Inferior parietal cortex (tissue), 1 donor: ENCODE results near the gene IGLON5.

Experiments
- DNase-seq: peaks from one replicate; pipeline ENCODE4 v3.0.0-alpha.2; 2016; ENCODE audit errors: extremely low spot score

Gene IGLON5

GRCh38 chr19:51311351-51312257, at the start of gene IGLON5:
TSS of gene IGLON5 (plus strand) at chr19:51311644. CDS start at chr19:51311848, 204 bp downstream.
- DNase-seq: no peak

GRCh38 chr19:51263808-51264207, 47.6 kb upstream of the IGLON5 start:
- no peak for DNase-seq

GRCh38 chr19:51271067-51271466, 40.4 kb upstream of the IGLON5 start:
- no peak for DNase-seq

GRCh38 chr19:51272183-51272810, 39.1 kb upstream of the IGLON5 start:
- no peak for DNase-seq

- no peak for DNase-seq
Measured at GRCh38 chr19:51274049-51274770, 37.2 kb upstream of the IGLON5 start.

GRCh38 chr19:51277112-51277511, 34.3 kb upstream of the IGLON5 start:
- DNase-seq: no peak

GRCh38 chr19:51282335-51282734, 29.1 kb upstream of the IGLON5 start:
- no peak for DNase-seq

- DNase-seq: no peak
Measured at GRCh38 chr19:51285682-51286081, 25.8 kb upstream of the IGLON5 start.

GRCh38 chr19:51289635-51290034, 21.8 kb upstream of the IGLON5 start:
- DNase-seq: no peak

- DNase-seq: no peak
Measured at GRCh38 chr19:51292971-51293370, 18.5 kb upstream of the IGLON5 start.

GRCh38 chr19:51293571-51294210, 17.8 kb upstream of the IGLON5 start:
- no peak for DNase-seq

- no peak for DNase-seq
Measured at GRCh38 chr19:51294211-51294976, 17.1 kb upstream of the IGLON5 start.

- no peak for DNase-seq
Measured at GRCh38 chr19:51294977-51295375, 16.5 kb upstream of the IGLON5 start.

- DNase-seq: no peak
Measured at GRCh38 chr19:51295382-51296126, 15.9 kb upstream of the IGLON5 start.

GRCh38 chr19:51296336-51297093, 14.9 kb upstream of the IGLON5 start:
- no peak for DNase-seq

- no peak for DNase-seq
Measured at GRCh38 chr19:51297406-51297805, 14.0 kb upstream of the IGLON5 start.

- DNase-seq: no peak
Measured at GRCh38 chr19:51301266-51301665, 10.2 kb upstream of the IGLON5 start.

GRCh38 chr19:51305479-51305878, 6.0 kb upstream of the IGLON5 start:
- no peak for DNase-seq

GRCh38 chr19:51316688-51317087, 5.2 kb downstream of the IGLON5 start:
- no peak for DNase-seq

- no peak for DNase-seq
Measured at GRCh38 chr19:51317376-51317775, 5.9 kb downstream of the IGLON5 start.
